Measurements from ENCODE around the gene HAPLN3.

The HAPLN3 gene

GRCh38 chr15:88842156-88842555 is 53.2 kb downstream of the HAPLN3 start:
- no peak overlapping the region for H3K27ac ChIP-seq (ENCODE audit: extremely low read depth, low read depth, low read length)
- TF ChIP-seq ZNF169 (tag by site-specific recombination; IDR thresholded peaks at IDR 0.05) (no peak), ZNF354C (tag by site-specific recombination; IDR thresholded peaks at IDR 0.05; ENCODE audit: borderline replicate concordance, low read depth) (no peak), ZNF792 (tag by site-specific recombination; IDR thresholded peaks at IDR 0.05) (no peak), ZNF2 (tag by site-specific recombination; IDR thresholded peaks at IDR 0.05) (no peak), YY2 (tag by site-specific recombination; IDR thresholded peaks at IDR 0.05) (no peak), ZNF148 (tag by site-specific recombination; IDR thresholded peaks at IDR 0.05; ENCODE audit: borderline replicate concordance) (no peak), ZNF398 (tag by site-specific recombination; IDR thresholded peaks at IDR 0.05) (no peak), MZF1 (tag by site-specific recombination; IDR thresholded peaks at IDR 0.05; ENCODE audit: borderline replicate concordance) (no peak), ZBTB11 (tag by site-specific recombination; conservative IDR thresholded peaks at IDR 0.05; ENCODE audit: low read depth) (no peak), OSR2 (tag by site-specific recombination; IDR thresholded peaks at IDR 0.05) (no peak), ZBTB49 (tag by site-specific recombination; IDR thresholded peaks at IDR 0.05; ENCODE audit: low read depth) (no peak), ELK4 (IDR thresholded peaks at IDR 0.05; ENCODE audit: borderline replicate concordance, low read depth, low read length) (no peak), ZNF292 (tag by site-specific recombination; IDR thresholded peaks at IDR 0.05; ENCODE audit: borderline replicate concordance, low read depth) (no peak), SP2 (tag by site-specific recombination; IDR thresholded peaks at IDR 0.05) (no peak), PRDM6 (tag by site-specific recombination; IDR thresholded peaks at IDR 0.05) (no peak), ZNF114 (tag by site-specific recombination; IDR thresholded peaks at IDR 0.05) (no peak), ZNF366 (tag by site-specific recombination; conservative IDR thresholded peaks at IDR 0.05) (no peak), ZSCAN23 (tag by site-specific recombination; IDR thresholded peaks at IDR 0.05) (no peak), ZNF132 (tag by site-specific recombination; IDR thresholded peaks at IDR 0.05; ENCODE audit: borderline replicate concordance) (no peak)
- no peak overlapping the region for H3K4me3 ChIP-seq (ENCODE audit: low read depth, low read length)
- H3K9me3 ChIP-seq (ENCODE audit: control insufficient read depth, insufficient read depth, low read depth, low read length): no peaks in the 10 kb centered on the region
- ChIA-PET POLR2A (no interaction called here), CTCF (interaction anchor here (1.5 kb wide), 1 partner anchor 185 kb away, joined by 4 read pairs; no protein-coding TSS in a partner anchor)
- H3K4me1 ChIP-seq (ENCODE audit: control insufficient read depth, insufficient read depth, low read length): no peaks in the 10 kb centered on the region
- H3K36me3 ChIP-seq (ENCODE audit: control insufficient read depth in 2 of 2, insufficient read depth in 1 of 2, low read length in 2 of 2): no peaks in the 10 kb centered on the region
